SK-N-DZ (cell line): Measurements from ENCODE around the gene AGBL4.

Source experiments
- DNase-seq: peaks from one replicate; pipeline ENCODE4 v3.0.0-alpha.2; 2015; ENCODE audit warnings: low spot score

AGBL4 gene

DNA sequence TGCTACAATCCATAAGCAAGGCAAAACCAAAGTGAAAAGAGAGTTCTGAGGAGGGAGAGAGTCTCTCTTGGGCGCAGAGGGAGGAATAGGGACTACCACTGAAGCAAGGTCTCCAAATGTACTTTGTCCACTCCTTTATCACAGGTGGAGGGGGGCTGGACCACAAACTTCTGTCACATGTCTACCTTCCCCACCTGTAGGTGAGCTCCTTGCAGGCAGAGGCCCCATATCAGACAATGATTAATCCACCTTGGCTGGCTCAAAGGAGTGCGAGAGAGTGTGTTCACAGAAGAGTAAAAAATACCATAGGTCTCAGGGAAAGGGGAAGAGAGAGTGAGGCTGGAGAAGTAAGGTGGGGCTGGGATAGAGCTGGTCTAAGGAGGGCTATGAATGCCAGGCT, 1251.5 kb downstream of the AGBL4 start:
- no peak for DNase-seq

- no peak for DNase-seq
Observed at GRCh38 chr1:48771561-48771960, 1252.2 kb downstream of the AGBL4 start.

- no peak for DNase-seq
Observed at GRCh38 chr1:48767975-48768510, 1255.7 kb downstream of the AGBL4 start.

- no peak for DNase-seq
Observed at GRCh38 chr1:48765335-48765734, 1258.4 kb downstream of the AGBL4 start.

- no peak for DNase-seq
Observed at GRCh38 chr1:48761986-48762385, 1261.8 kb downstream of the AGBL4 start.

- DNase-seq = no peak
Observed at GRCh38 chr1:48761411-48761810, 1262.3 kb downstream of the AGBL4 start.

GRCh38 chr1:48760857-48761256, 1262.9 kb downstream of the AGBL4 start:
- no peak for DNase-seq

- no peak for DNase-seq
Observed at GRCh38 chr1:48758976-48759375, 1264.8 kb downstream of the AGBL4 start.

DNA sequence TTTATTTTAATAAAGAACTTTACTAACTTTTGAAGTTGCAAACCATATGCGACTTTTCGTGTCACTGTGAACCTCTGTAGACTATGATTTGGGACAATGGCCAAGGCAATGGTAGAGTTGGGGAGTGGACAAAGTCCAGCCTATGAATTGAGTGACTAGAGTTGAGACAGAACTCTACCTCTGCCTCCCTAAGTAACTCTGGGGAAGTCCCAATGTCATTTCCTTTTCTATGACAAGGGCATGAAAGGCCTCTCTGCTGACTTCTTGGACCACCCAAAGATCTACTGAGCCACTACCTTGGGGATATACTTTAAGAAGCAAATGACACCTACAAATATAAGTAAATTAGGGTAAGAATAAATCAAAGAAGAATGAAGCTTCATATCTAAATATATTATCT, 1266.4 kb downstream of the AGBL4 start:
- DNase-seq = no peak

GRCh38 chr1:48756683-48757316, 1267.0 kb downstream of the AGBL4 start:
- no peak for DNase-seq

- no peak for DNase-seq
Observed at GRCh38 chr1:48753293-48753692, 1270.5 kb downstream of the AGBL4 start.

GRCh38 chr1:48750109-48750508, 1273.6 kb downstream of the AGBL4 start:
- no peak for DNase-seq

- no peak for DNase-seq
Observed at GRCh38 chr1:48749068-48749467, 1274.7 kb downstream of the AGBL4 start.

DNA sequence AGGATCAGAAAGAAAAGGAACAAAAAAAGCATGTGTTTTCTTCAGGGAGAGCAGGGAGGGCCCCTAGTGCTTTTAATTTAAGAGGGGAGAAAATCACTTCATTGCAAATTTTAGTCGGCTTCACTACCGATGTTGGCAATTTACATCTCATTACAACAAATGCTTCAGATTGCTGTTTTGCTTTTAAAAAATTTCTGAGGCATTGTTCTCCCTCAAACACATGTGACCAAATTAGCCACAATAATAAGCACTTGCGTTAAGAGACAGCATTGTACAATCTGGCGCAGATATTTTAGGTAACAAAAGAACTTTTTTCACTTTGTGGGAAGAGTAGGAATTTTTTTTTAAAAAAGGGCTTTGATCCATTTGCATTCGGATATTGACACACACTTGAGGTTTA, 1276.8 kb downstream of the AGBL4 start:
- no peak for DNase-seq

DNA sequence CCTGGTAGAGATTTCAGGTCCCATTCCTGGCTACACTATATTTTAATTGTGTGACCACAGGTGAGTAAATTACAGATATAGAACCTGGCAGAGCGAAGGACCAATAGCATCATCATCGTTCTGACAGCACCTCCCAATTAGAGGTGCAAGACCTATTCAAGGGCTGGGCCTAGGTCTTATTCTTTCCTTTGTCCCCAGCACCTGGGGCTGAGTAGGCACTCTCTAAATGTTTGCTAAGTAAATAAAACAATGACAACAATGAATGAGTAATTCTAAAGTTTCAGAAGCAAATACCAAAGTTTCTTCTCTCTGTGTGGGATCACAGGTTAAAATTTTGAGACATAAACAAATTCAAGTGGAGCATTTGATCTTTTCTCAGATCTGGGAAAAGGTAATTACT, 1279.7 kb downstream of the AGBL4 start:
- DNase-seq = no peak

- no peak for DNase-seq
Observed at GRCh38 chr1:48743480-48743879, 1280.3 kb downstream of the AGBL4 start.

- DNase-seq = no peak
Observed at GRCh38 chr1:48741380-48741779, 1282.4 kb downstream of the AGBL4 start.

- DNase-seq = no peak
Observed at GRCh38 chr1:48740621-48741020, 1283.1 kb downstream of the AGBL4 start.

- no peak for DNase-seq
Observed at GRCh38 chr1:48739091-48739490, 1284.7 kb downstream of the AGBL4 start.

- no peak for DNase-seq
Observed at GRCh38 chr1:48738356-48738755, 1285.4 kb downstream of the AGBL4 start.

GRCh38 chr1:48735796-48736195, 1288.0 kb downstream of the AGBL4 start:
- DNase-seq = no peak

DNA sequence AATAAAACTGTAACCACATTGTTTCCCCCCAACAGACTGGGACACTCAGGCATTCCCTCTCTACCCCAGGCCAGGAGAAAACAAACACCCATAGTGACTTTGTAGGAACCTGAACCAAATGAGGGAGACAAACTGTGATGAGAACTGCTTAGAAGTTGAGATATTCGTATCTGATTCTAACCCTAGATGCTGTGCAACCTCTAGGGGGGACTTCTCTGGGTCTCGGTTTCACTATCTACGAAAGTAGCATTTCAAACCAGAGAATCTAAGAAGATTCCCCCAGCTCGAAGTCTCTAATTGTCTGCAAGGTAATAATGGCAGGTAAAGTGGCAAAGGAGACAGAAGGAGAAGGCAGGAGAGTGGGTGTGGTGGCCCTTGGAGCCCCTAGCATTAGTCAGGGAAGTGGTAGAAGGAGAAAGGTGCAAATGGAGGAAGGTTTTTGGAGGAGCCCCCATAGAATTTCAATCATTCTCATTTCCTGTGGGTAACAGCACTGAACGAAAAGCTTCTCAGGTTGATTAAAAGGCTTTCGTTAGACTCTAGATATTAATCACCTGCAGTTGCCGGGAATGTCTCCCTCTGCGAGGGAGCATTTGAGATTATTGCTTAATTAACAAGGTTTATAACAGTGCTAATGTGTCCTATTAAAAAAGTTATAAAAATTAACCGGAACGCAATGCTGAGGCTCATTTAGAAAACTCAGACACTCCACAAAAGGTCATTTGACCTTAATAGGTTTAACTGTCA, 1293.4 kb downstream of the AGBL4 start:
- no peak for DNase-seq

DNA sequence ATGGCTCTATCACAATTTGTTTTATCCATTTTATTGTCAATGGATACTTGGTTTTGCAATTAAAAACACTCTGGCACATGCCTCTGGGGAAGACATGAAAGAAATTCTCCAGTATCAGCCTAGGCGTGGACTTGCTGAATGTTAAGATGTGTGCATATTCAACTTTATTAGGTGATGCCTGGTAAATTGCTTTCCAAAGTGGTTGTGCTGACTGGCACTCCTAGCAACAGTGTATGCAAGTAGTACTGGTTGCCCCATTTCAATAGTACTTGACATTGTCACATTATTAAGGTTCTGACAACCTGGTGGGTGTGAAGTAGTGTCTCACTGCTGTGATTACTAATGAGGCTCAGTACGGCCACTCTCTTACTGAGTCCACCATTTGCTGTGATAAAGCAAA, 1295.2 kb downstream of the AGBL4 start:
- no peak for DNase-seq
